WTC11 (cell line): ENCODE data around the gene NTF3. TPM values are rescaled to one million over a fixed set of nuclear protein-coding genes. Genes with fewer than 3 reads are reported as not detected.

Experiments
- ATAC-seq: fragments of 200-7000 bp; cut with Tn5 transposase; 2 replicates; pipeline ENCODE4 v1.10.0; 2021; ENCODE audit warnings: mild to moderate bottlenecking, moderate library complexity
- CTCF ChIA-PET: fragments of 300-600 bp; sonication (Branson Sonifier 250); formaldehyde crosslinking; loops from one replicate; lab custom pipeline; 2021; ENCODE audit warnings: antibody characterized with exemption; lab: Charles Lee
- POLR2A ChIA-PET: fragments of 350-600 bp; sonication (Branson Sonifier 250); formaldehyde crosslinking; loops from one replicate; lab custom pipeline; 2021; ENCODE audit warnings: antibody characterized with exemption; lab: Charles Lee
- DNase-seq: peaks from one replicate; pipeline ENCODE4 v3.0.0; 2021; ENCODE audit warnings: low spot score
- H3K27ac Mint-ChIP-seq: 2 replicates; pipeline ENCODE4 v1.8.0; 2021; ENCODE audit warnings: mixed read lengths
- H3K27me3 Mint-ChIP-seq: 2 replicates; pipeline ENCODE4 v1.8.0; 2021; ENCODE audit warnings: low read depth, mild to moderate bottlenecking, moderate library complexity, mixed read lengths
- H3K36me3 Mint-ChIP-seq: 2 replicates; pipeline ENCODE4 v1.8.0; 2021; ENCODE audit warnings: mixed read lengths
- H3K4me1 Mint-ChIP-seq: 2 replicates; pipeline ENCODE4 v1.8.0; 2022; ENCODE audit warnings: mixed read lengths
- H3K4me3 Mint-ChIP-seq: 2 replicates; pipeline ENCODE4 v1.8.0; 2021; ENCODE audit warnings: mild to moderate bottlenecking, moderate library complexity, mixed read lengths
- H3K9me3 Mint-ChIP-seq: 2 replicates; pipeline ENCODE4 v1.8.0; 2021; ENCODE audit warnings: mixed read lengths
- CREM ChIP-seq: sonication (generic); formaldehyde crosslinking; IDR thresholded peaks from 2 replicates; pipeline ENCODE4 v1.8.1; 2022; ENCODE audit warnings: mild to moderate bottlenecking, missing genetic modification reagents, moderate library complexity
- CTCF ChIP-seq: fragments of 200-600 bp; IDR thresholded peaks from 2 replicates; pipeline ENCODE4 v1.8.0; 2022; ENCODE audit warnings: antibody characterized with exemption
- ELF4 ChIP-seq: sonication (generic); formaldehyde crosslinking; IDR thresholded peaks from 2 replicates; pipeline ENCODE4 v1.8.1; 2022; ENCODE audit warnings: low read depth, mild to moderate bottlenecking, moderate library complexity, missing genetic modification reagents
- ERG ChIP-seq: fragments of 250-450 bp; sonication (Bioruptor Pico); IDR thresholded peaks from 2 replicates; pipeline ENCODE4 v1.8.0; 2021; ENCODE audit warnings: mild to moderate bottlenecking
- JAZF1 ChIP-seq: fragments of 250-450 bp; sonication (Bioruptor Pico); IDR thresholded peaks from 2 replicates; pipeline ENCODE4 v1.9.0; 2021; ENCODE audit warnings: moderate library complexity, mild to moderate bottlenecking, inconsistent platforms
- MYBL2 ChIP-seq: sonication (generic); formaldehyde crosslinking; IDR thresholded peaks from 2 replicates; pipeline ENCODE4 v1.8.1; 2023; ENCODE audit warnings: mild to moderate bottlenecking, moderate library complexity, missing genetic modification reagents
- NFATC4 ChIP-seq: fragments of 250-450 bp; sonication (Bioruptor Pico); IDR thresholded peaks from 2 replicates; pipeline ENCODE4 v1.9.0; 2021; ENCODE audit warnings: mild to moderate bottlenecking
- NFE2L1 ChIP-seq: sonication (generic); formaldehyde crosslinking; IDR thresholded peaks from 2 replicates; pipeline ENCODE4 v1.8.1; 2023; ENCODE audit warnings: missing genetic modification reagents
- NR3C1 ChIP-seq: sonication (generic); formaldehyde crosslinking; conservative IDR thresholded peaks from 2 replicates; pipeline ENCODE4 v1.8.1; 2023; ENCODE audit warnings: low read depth, mild to moderate bottlenecking, missing genetic modification reagents
- PREB ChIP-seq: sonication (generic); formaldehyde crosslinking; IDR thresholded peaks from 2 replicates; pipeline ENCODE4 v1.8.1; 2022; ENCODE audit warnings: mild to moderate bottlenecking, missing genetic modification reagents, moderate library complexity, borderline replicate concordance
- STAT6 ChIP-seq: sonication (generic); formaldehyde crosslinking; conservative IDR thresholded peaks from 2 replicates; pipeline ENCODE4 v1.8.1; 2023; ENCODE audit warnings: mild to moderate bottlenecking, low read depth, missing genetic modification reagents, moderate library complexity
- TEAD4 ChIP-seq: sonication (generic); formaldehyde crosslinking; IDR thresholded peaks from 2 replicates; pipeline ENCODE4 v1.8.0; 2022; ENCODE audit warnings: mild to moderate bottlenecking, missing genetic modification reagents
- ZMAT4 ChIP-seq: fragments of 250-450 bp; sonication (Bioruptor Pico); IDR thresholded peaks from 2 replicates; pipeline ENCODE4 v1.9.0; 2021; ENCODE audit warnings: mild to moderate bottlenecking
- ZNF219 ChIP-seq: sonication (generic); formaldehyde crosslinking; IDR thresholded peaks from 2 replicates; pipeline ENCODE4 v1.8.0; 2023; ENCODE audit warnings: missing genetic modification reagents, mild to moderate bottlenecking, borderline replicate concordance
- ZNF671 ChIP-seq: fragments of 250-450 bp; sonication (Bioruptor Pico); IDR thresholded peaks from 2 replicates; pipeline ENCODE4 v1.8.0; 2021; ENCODE audit warnings: mild to moderate bottlenecking
- total RNA-seq: library from RNA; stranded (reverse); gene quantifications from 3 replicates; pipeline ENCODE4 v1.2.3, GENCODE V29; 2021
- TF ChIP-seq, protein P1 (sequence below): sonication (generic); formaldehyde crosslinking; IDR thresholded peaks from 2 replicates; pipeline ENCODE4 v1.8.0; 2023; ENCODE audit warnings: missing genetic modification reagents, mild to moderate bottlenecking, borderline replicate concordance

NTF3 gene
- total RNA-seq, 1 experiment from 2014 or later: 1.3 TPM

DNA sequence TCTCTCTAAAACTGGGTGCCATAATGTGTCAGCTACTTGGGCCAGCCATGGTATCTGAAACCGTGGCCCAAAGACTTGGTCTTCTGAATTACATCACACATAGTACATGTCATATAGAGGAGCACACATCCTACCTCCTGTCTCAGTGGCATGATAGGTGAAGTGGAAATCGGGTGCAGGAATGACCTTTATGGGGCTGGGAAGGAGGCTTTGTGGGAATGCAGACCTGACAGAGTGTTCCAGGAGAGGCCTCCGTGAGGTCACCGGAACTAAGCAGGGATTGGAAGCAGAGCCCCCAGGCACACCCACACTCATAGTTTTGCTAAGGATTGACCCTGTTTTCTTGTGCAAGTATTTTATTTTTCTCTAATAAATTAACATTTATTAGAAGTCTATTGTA, 82.6 kb downstream of the NTF3 start (continued):
- TF ChIP-seq, protein P1, sequence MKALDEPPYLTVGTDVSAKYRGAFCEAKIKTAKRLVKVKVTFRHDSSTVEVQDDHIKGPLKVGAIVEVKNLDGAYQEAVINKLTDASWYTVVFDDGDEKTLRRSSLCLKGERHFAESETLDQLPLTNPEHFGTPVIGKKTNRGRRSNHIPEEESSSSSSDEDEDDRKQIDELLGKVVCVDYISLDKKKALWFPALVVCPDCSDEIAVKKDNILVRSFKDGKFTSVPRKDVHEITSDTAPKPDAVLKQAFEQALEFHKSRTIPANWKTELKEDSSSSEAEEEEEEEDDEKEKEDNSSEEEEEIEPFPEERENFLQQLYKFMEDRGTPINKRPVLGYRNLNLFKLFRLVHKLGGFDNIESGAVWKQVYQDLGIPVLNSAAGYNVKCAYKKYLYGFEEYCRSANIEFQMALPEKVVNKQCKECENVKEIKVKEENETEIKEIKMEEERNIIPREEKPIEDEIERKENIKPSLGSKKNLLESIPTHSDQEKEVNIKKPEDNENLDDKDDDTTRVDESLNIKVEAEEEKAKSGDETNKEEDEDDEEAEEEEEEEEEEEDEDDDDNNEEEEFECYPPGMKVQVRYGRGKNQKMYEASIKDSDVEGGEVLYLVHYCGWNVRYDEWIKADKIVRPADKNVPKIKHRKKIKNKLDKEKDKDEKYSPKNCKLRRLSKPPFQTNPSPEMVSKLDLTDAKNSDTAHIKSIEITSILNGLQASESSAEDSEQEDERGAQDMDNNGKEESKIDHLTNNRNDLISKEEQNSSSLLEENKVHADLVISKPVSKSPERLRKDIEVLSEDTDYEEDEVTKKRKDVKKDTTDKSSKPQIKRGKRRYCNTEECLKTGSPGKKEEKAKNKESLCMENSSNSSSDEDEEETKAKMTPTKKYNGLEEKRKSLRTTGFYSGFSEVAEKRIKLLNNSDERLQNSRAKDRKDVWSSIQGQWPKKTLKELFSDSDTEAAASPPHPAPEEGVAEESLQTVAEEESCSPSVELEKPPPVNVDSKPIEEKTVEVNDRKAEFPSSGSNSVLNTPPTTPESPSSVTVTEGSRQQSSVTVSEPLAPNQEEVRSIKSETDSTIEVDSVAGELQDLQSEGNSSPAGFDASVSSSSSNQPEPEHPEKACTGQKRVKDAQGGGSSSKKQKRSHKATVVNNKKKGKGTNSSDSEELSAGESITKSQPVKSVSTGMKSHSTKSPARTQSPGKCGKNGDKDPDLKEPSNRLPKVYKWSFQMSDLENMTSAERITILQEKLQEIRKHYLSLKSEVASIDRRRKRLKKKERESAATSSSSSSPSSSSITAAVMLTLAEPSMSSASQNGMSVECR (CRISPR knock-in tag): no peak

- TF ChIP-seq NFE2L1 (CRISPR knock-in tag) (no peak), NFATC4 (CRISPR knock-in tag) (no peak), ERG (CRISPR knock-in tag) (no peak), TEAD4 (CRISPR knock-in tag) (no peak), ELF4 (CRISPR knock-in tag) (no peak), STAT6 (no peak), PREB (CRISPR knock-in tag) (no peak), CTCF (no peak), JAZF1 (CRISPR knock-in tag) (no peak), ZMAT4 (CRISPR knock-in tag) (no peak), MYBL2 (no peak), NR3C1 (no peak), ZNF671 (CRISPR knock-in tag) (no peak), CREM (no peak), ZNF219 (CRISPR knock-in tag) (no peak)
- TF ChIP-seq, protein P1 (CRISPR knock-in tag): no peak
- DNase-seq: no peak
- ChIA-PET CTCF (no interaction called here), POLR2A (interaction anchor here (0.6 kb wide), 1 partner anchor 276 kb away, joined by 3 read pairs; no protein-coding TSS in a partner anchor)
- Mint-ChIP-seq H3K4me3 (no peak overlapping the region), H3K27ac (no peak overlapping the region), H3K36me3 (no peaks in the 10 kb centered on the region), H3K4me1 (peaks cover 47% of the 10 kb centered on the region), H3K27me3 (no peaks in the 10 kb centered on the region; the same call in none of the 2 replicates), H3K9me3 (no peaks in the 10 kb centered on the region)
- ATAC-seq: no peak
Observed at GRCh38 chr12:5515458-5515857, 83.5 kb downstream of the NTF3 start.
